H1 (cell line): ENCODE data around the gene CEP68. TPM values are rescaled to one million over a fixed set of nuclear protein-coding genes. Genes with fewer than 3 reads are reported as not detected.

ENCODE experiments used
- CTCF ChIA-PET: fragments of 300-600 bp; sonication (Branson Sonifier 250); formaldehyde crosslinking; loops from one replicate; lab custom pipeline; 2021; ENCODE audit not compliant: partially characterized antibody; lab: Charles Lee
- POLR2A ChIA-PET: fragments of 300-600 bp; sonication (Branson Sonifier 250); formaldehyde crosslinking; loops from one replicate; lab custom pipeline; 2021; ENCODE audit warnings: inconsistent platforms; ENCODE audit not compliant: partially characterized antibody; lab: Charles Lee
- DNase-seq, 2 experiments: peaks; one replicate each; pipeline versions ENCODE4 v3.0.0 to v3.0.0-alpha.2; 2010 to 2022; ENCODE audit warnings: low spot score in 2 of 2, low read depth in 1 of 2, mixed read lengths in 1 of 2
- FAIRE-seq: peaks from 2 replicates; lab custom pipeline; 2011; peaks lifted over from hg19 to GRCh38; lab: Jason Lieb, UNC
- H2AFZ ChIP-seq: 2 replicates; pipeline ENCODE4 v1.8.1; 2012; ENCODE audit warnings: low read length, inconsistent platforms
- H2AK5ac ChIP-seq: 2 replicates; pipeline ENCODE4 v1.6.1; 2013; ENCODE audit warnings: low read depth, low read length
- H2BK120ac ChIP-seq: replicated peaks from 2 replicates; pipeline ENCODE3; 2013; ENCODE audit warnings: low read depth, low read length, inconsistent platforms
- H2BK12ac ChIP-seq: 2 replicates; pipeline ENCODE4 v1.6.1; 2013; ENCODE audit warnings: low read depth, low read length
- H2BK15ac ChIP-seq: 2 replicates; pipeline ENCODE4 v1.6.1; 2013; ENCODE audit warnings: low read length
- H2BK20ac ChIP-seq: 2 replicates; pipeline ENCODE4 v1.6.1; 2013; ENCODE audit warnings: low read length
- H2BK5ac ChIP-seq: 2 replicates; pipeline ENCODE4 v1.6.1; 2013; ENCODE audit warnings: low read depth, low read length
- H3K14ac ChIP-seq: 2 replicates; pipeline ENCODE4 v1.6.1; 2013; ENCODE audit warnings: inconsistent platforms; ENCODE audit not compliant: insufficient read length
- H3K18ac ChIP-seq: 2 replicates; pipeline ENCODE4 v1.6.1; 2013; ENCODE audit warnings: low read length; ENCODE audit errors: extremely low read depth
- H3K23ac ChIP-seq: 2 replicates; pipeline ENCODE4 v1.6.1; 2013; ENCODE audit warnings: inconsistent platforms; ENCODE audit not compliant: insufficient read length
- H3K23me2 ChIP-seq: 2 replicates; pipeline ENCODE4 v1.6.1; 2013; ENCODE audit warnings: low read depth, low read length
- H3K27ac ChIP-seq: 2 replicates; pipeline ENCODE4 v1.6.1; 2011; ENCODE audit warnings: low read depth, low read length, inconsistent platforms
- H3K27me3 ChIP-seq, 4 experiments: replicated peaks in 1 of 4; 1 replicate in 1 of 4; 2 replicates in 3 of 4; pipeline versions ENCODE4 v1.6.1 to v1.8.1; 2011 to 2013; ENCODE audit warnings: low read length in 3 of 4, mild to moderate bottlenecking in 3 of 4, inconsistent platforms in 2 of 4, mixed read lengths in 2 of 4, moderate library complexity in 1 of 4; ENCODE audit not compliant: control insufficient read depth in 3 of 4, insufficient read depth in 3 of 4; ENCODE audit errors: extremely low read depth in 1 of 4
- H3K36me3 ChIP-seq, 4 experiments: 2 replicates each; pipeline versions ENCODE4 v1.6.1 to v1.8.1; 2011 to 2013; ENCODE audit warnings: mild to moderate bottlenecking in 4 of 4, low read length in 3 of 4, moderate library complexity in 2 of 4, control low read depth in 1 of 4, inconsistent platforms in 1 of 4; ENCODE audit not compliant: insufficient read depth in 4 of 4, control insufficient read depth in 2 of 4
- H3K4ac ChIP-seq: replicated peaks from 2 replicates; pipeline ENCODE3; 2013; ENCODE audit warnings: low read length, low read depth, mixed read lengths, inconsistent platforms; ENCODE audit not compliant: insufficient read length
- H3K4me1 ChIP-seq, 4 experiments: replicated peaks in 1 of 4; 1 replicate in 1 of 4; 2 replicates in 3 of 4; pipeline versions ENCODE4 v1.6.1 to v1.8.1; 2011 to 2013; ENCODE audit warnings: low read length in 3 of 4, inconsistent platforms in 2 of 4, mixed read lengths in 1 of 4; ENCODE audit not compliant: insufficient read depth in 4 of 4, control insufficient read depth in 3 of 4
- H3K4me2 ChIP-seq, 2 experiments: 2 replicates each; pipeline versions ENCODE4 v1.6.1 to v1.8.1; 2011 to 2013; ENCODE audit warnings: low read depth in 2 of 2, low read length in 2 of 2, control low read depth in 1 of 2, inconsistent platforms in 1 of 2, mild to moderate bottlenecking in 1 of 2; ENCODE audit not compliant: insufficient read depth in 1 of 2
- H3K4me3 ChIP-seq, 4 experiments: fragments of 200-600, 300-600 bp in 1 of 4; sonication (generic), shearing (Covaris generic), sonication (Bioruptor Twin) in 1 of 4; 2 replicates each; pipeline versions ENCODE4 v1.5.1 to v1.8.1; 2011 to 2016; ENCODE audit warnings: low read length in 4 of 4, low read depth in 3 of 4, control low read depth in 2 of 4, inconsistent platforms in 2 of 4, mild to moderate bottlenecking in 2 of 4, mixed read lengths in 1 of 4, moderate library complexity in 1 of 4; ENCODE audit not compliant: insufficient read depth in 2 of 4; ENCODE audit errors: extremely low read depth in 1 of 4
- H3K56ac ChIP-seq: replicated peaks from 2 replicates; pipeline ENCODE3; 2013; ENCODE audit warnings: low read depth, mild to moderate bottlenecking, mixed read lengths, low read length, inconsistent platforms; ENCODE audit not compliant: insufficient read length
- H3K79me1 ChIP-seq: 2 replicates; pipeline ENCODE4 v1.6.1; 2013; ENCODE audit warnings: low read depth, low read length, control low read depth
- H3K79me2 ChIP-seq, 2 experiments: 2 replicates each; pipeline versions ENCODE4 v1.6.1 to v1.8.1; 2012 to 2013; ENCODE audit warnings: low read length in 2 of 2, mild to moderate bottlenecking in 2 of 2, inconsistent platforms in 1 of 2; ENCODE audit not compliant: insufficient read depth in 2 of 2, control insufficient read depth in 1 of 2
- H3K9ac ChIP-seq, 4 experiments: replicated peaks in 1 of 4; 1 replicate in 1 of 4; 2 replicates in 3 of 4; pipeline versions ENCODE4 v1.6.1 to v1.8.1; 2011 to 2013; ENCODE audit warnings: low read depth in 3 of 4, low read length in 3 of 4, control low read depth in 2 of 4, mild to moderate bottlenecking in 2 of 4, moderate library complexity in 2 of 4, inconsistent platforms in 1 of 4; ENCODE audit errors: extremely low read depth in 1 of 4
- H3K9me3 ChIP-seq, 2 experiments: 2 replicates each; pipeline versions ENCODE4 v1.6.1 to v1.8.1; 2012 to 2013; ENCODE audit warnings: mild to moderate bottlenecking in 2 of 2, moderate library complexity in 2 of 2, control low read depth in 1 of 2, inconsistent platforms in 1 of 2, low read depth in 1 of 2, low read length in 1 of 2, mixed read lengths in 1 of 2; ENCODE audit not compliant: insufficient read depth in 2 of 2
- H4K20me1 ChIP-seq, 2 experiments: replicated peaks in 1 of 2; 2 replicates each; pipeline versions ENCODE3 to v1.8.1; 2011 to 2013; ENCODE audit warnings: inconsistent platforms in 2 of 2, low read length in 2 of 2, mild to moderate bottlenecking in 1 of 2; ENCODE audit not compliant: insufficient read depth in 2 of 2, control insufficient read depth in 1 of 2
- H4K5ac ChIP-seq: 2 replicates; pipeline ENCODE4 v1.6.1; 2013; ENCODE audit warnings: low read length, low read depth, mixed read lengths, inconsistent platforms; ENCODE audit not compliant: insufficient read length
- H4K8ac ChIP-seq: 2 replicates; pipeline ENCODE4 v1.8.0; 2013; ENCODE audit warnings: mild to moderate bottlenecking, moderate library complexity, low read length, inconsistent platforms; ENCODE audit not compliant: insufficient read depth; ENCODE audit errors: extremely low read depth
- H4K91ac ChIP-seq: replicated peaks from 2 replicates; pipeline ENCODE3; 2013; ENCODE audit warnings: low read length, mixed read lengths, inconsistent platforms; ENCODE audit not compliant: insufficient read length
- ASH2L ChIP-seq: fragments of 200-600, 300-600 bp; sonication (generic); IDR thresholded peaks from one replicate; pipeline ENCODE4 v1.7.1; 2017; ENCODE audit warnings: low read length
- BCL11A ChIP-seq, 2 experiments: IDR thresholded peaks; one replicate each; pipeline ENCODE4 v1.6.1; 2011; ENCODE audit warnings: low read depth in 2 of 2, low read length in 2 of 2, mild to moderate bottlenecking in 2 of 2
- CHD1 ChIP-seq: IDR thresholded peaks from 2 replicates; pipeline ENCODE4 v1.6.1; 2012; ENCODE audit warnings: low read depth, low read length, improper control_type of control experiment
- GABPA ChIP-seq: IDR thresholded peaks from 2 replicates; pipeline ENCODE4 v1.6.1; 2011; ENCODE audit warnings: mild to moderate bottlenecking, low read length, moderate library complexity, borderline replicate concordance; ENCODE audit not compliant: insufficient read depth
- KDM5A ChIP-seq: fragments of 200-600 bp; IDR thresholded peaks from 2 replicates; pipeline ENCODE4 v1.7.1; 2012; ENCODE audit warnings: mild to moderate bottlenecking, low read length, inconsistent platforms, mixed read lengths
- POLR2AphosphoS5 ChIP-seq: IDR thresholded peaks from 2 replicates; pipeline ENCODE4 v1.6.1; 2011; ENCODE audit warnings: low read depth, low read length
- SIRT6 ChIP-seq: IDR thresholded peaks from one replicate; pipeline ENCODE4 v1.7.1; 2012; ENCODE audit warnings: low read length, inconsistent platforms
- SP1 ChIP-seq: IDR thresholded peaks from 2 replicates; pipeline ENCODE4 v1.6.1; 2011; ENCODE audit warnings: low read depth, low read length
- TAF7 ChIP-seq: optimal IDR thresholded peaks from 2 replicates; pipeline ENCODE3; 2011; ENCODE audit warnings: low read depth, mild to moderate bottlenecking, inconsistent platforms, low read length, moderate library complexity, borderline replicate concordance
- TEAD4 ChIP-seq: IDR thresholded peaks from 2 replicates; pipeline ENCODE4 v1.6.1; 2012; ENCODE audit warnings: low read depth, low read length, inconsistent platforms, mixed read lengths
- WGBS, 2 experiments: shearing (Covaris generic) in 1 of 2; methylation state at CpG; one replicate each; pipeline versions ENCODE4 v1.1.6 to v1.1.7; 2013 to 2015; ENCODE audit warnings: low lambda C conversion rate in 2 of 2, mixed read lengths in 2 of 2, inconsistent platforms in 1 of 2, low coverage in 1 of 2, missing lambda C conversion rate in 1 of 2; ENCODE audit not compliant: insufficient replicate concordance in 2 of 2, insufficient coverage in 1 of 2, insufficient read length in 1 of 2; ENCODE audit errors: extremely low coverage in 1 of 2, missing lambda C conversion rate in 1 of 2; 5-methylcytosine and 5-hydroxymethylcytosine counted together
- polyA plus RNA-seq, 7 experiments: library from polyadenylated mRNA; depleted of rRNA in 3 of 7; stranded (reverse) in 5 of 7; unstranded in 2 of 7; fragments of >200 nt in 5 of 7; fragments of 200-250 nt in 2 of 7; gene quantifications; 1 replicate in 5 of 7; 2 replicates in 1 of 7; 4 replicates in 1 of 7; pipeline versions ENCODE4 v1.2.1 to v1.2.3, GENCODE V29; 2011 to 2013; ENCODE audit warnings: missing spikeins in 2 of 7, mixed read lengths in 2 of 7
- total RNA-seq: library from RNA; stranded (reverse); fragmentation: NEBNext Ultra II Directional; extraction: Animal tissue kit (Norgen Biotek cat#: 25700); gene quantifications from 2 replicates; pipeline ENCODE4 v1.2.1, GENCODE V29; 2021
- TF ChIP-seq, protein P1 (sequence below): IDR thresholded peaks from 2 replicates; pipeline ENCODE4 v1.6.1; 2012; ENCODE audit warnings: inconsistent platforms

Gene CEP68
- total and polyA plus RNA-seq, 2 of the 8 experiments (the other 6 are each of a cell fraction or from before 2014, with no cell fraction given) = 23.2 to 24.7 TPM

DNA sequence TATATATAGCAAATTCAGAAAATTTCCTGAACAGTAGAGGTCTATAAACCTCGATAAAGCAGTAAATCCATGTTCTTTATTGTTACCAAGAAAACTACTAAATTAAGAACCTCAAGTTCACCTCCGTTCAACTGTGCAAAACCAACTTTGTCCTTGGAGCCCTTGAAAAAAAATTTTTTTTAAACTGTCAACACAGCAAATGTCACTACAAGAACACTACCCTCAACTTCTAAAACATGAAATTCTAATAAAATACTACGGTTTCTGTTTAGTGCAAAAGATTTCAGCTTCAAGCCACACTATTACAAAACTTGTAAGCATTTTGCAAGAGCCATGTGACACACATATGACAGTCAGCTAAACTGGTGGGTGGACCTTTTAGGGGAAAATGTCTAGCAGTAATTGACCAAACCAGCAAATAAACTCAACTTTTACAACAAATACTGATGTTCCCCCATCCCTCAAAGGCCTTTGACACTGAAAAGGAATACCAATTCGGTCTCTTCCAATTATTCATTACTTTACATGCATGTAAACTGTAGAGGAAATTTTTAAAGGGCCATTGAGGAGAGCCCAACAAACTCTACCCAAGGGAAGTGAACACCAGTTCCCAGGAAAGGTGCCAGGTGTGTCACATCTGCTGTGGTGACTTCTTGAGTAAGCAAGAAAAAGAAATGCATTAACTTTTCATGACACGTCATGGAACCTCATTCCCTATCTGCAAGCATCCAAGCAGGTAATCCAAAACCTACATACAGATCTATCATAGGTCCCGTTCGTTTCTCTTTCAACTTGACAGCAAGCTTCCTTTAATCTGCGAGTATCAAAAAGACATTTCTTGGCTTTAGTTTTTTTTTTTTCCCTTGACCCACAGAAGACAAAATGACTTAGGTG, 72.3 kb downstream of the CEP68 start:
- H4K8ac ChIP-seq = no peak overlapping the region
- CTCF ChIA-PET = interaction anchor here (0.7 to 1.3 kb wide), 4 partner anchors 18 to 142 kb away, joined by 3 read pairs; no protein-coding TSS in a partner anchor
- peak overlapping the region; percentile 90 to 92 (median 90) for H3K4me3 ChIP-seq
- H2BK5ac ChIP-seq = no peak overlapping the region
- H2AFZ ChIP-seq = no peak overlapping the region
- H2BK120ac ChIP-seq = no peak overlapping the region
- no peak overlapping the region for H4K91ac ChIP-seq
- no peak overlapping the region for H4K5ac ChIP-seq
- H3K4me2 ChIP-seq = peak overlapping the region; percentile 89 to 95
- H3K27me3 ChIP-seq = no peaks in the 10 kb centered on the region
- H2BK12ac ChIP-seq = no peak overlapping the region
- H3K23ac ChIP-seq = no peak overlapping the region
- POLR2A ChIA-PET = interaction anchor here (1.0 to 2.6 kb wide), 3 partner anchors 10 to 72 kb away, joined by 3 to 19 read pairs (median 4); partner anchors contain the start of gene CEP68
- H3K18ac ChIP-seq = no peak overlapping the region; the same call in 1 of the 2 replicates
- DNase-seq = no peak
- FAIRE-seq = no peak
- no peak overlapping the region for H3K14ac ChIP-seq
- peaks cover 5 to 7% of the 10 kb centered on the region in 2 experiments for H4K20me1 ChIP-seq
- no peak overlapping the region for H3K4ac ChIP-seq
- H2BK20ac ChIP-seq = no peak overlapping the region
- H3K9me3 ChIP-seq = no peaks in the 10 kb centered on the region
- 69% methylated on average over 8 of the region's 8 CpGs; no CpG with 5 or more reads in 1 of the 2 experiments for WGBS, 2 experiments
- peak overlapping the region in 3 of 4 experiments; percentile 2 to 35 (median 23); a peak in 3 of 7 replicates for H3K9ac ChIP-seq
- peaks cover 5% of the 10 kb centered on the region; the same call in 1 of the 2 replicates for H3K23me2 ChIP-seq
- H3K36me3 ChIP-seq = no peaks in the 10 kb centered on the region
- 0 out of 2 replicates have a peak, but pooled peaks cover 3% of the 10 kb centered on the region for H3K79me1 ChIP-seq
- H3K27ac ChIP-seq = no peak overlapping the region
- H3K56ac ChIP-seq = no peak overlapping the region
- peaks cover 0 to 5% (median 3%) of the 10 kb centered on the region in 4 experiments; a peak in 4 of 7 replicates for H3K4me1 ChIP-seq
- H2BK15ac ChIP-seq = no peak overlapping the region
- H2AK5ac ChIP-seq = no peak overlapping the region
- H3K79me2 ChIP-seq = peaks cover 19 to 59% of the 10 kb centered on the region in 2 experiments
- TF ChIP-seq POLR2AphosphoS5 (no peak), TEAD4 (no peak), ASH2L (no peak), SIRT6 (no peak), BCL11A (IDR thresholded peaks at IDR 0.05; ENCODE audit: low read depth in 2 of 2, low read length in 2 of 2) (no peak), TAF7 (no peak), GABPA (no peak), CHD1 (no peak), SP1 (no peak), KDM5A (no peak)
- TF ChIP-seq, protein P1, sequence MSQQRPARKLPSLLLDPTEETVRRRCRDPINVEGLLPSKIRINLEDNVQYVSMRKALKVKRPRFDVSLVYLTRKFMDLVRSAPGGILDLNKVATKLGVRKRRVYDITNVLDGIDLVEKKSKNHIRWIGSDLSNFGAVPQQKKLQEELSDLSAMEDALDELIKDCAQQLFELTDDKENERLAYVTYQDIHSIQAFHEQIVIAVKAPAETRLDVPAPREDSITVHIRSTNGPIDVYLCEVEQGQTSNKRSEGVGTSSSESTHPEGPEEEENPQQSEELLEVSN = no peak
